Left colon (tissue), 2 donors: ENCODE data around the gene MARCHF10. TPM values are rescaled to one million over a fixed set of nuclear protein-coding genes. Genes with fewer than 3 reads are reported as not detected.
A peak's percentile ranks its signal among the peaks of the same experiment; 100 is the strongest.
"Not testable (repeated sequence)": the region's sequence is repeated elsewhere in the genome, so short reads cannot be mapped to it uniquely, and the experiment has no call there.

Experiments
- ATAC-seq: fragments of 200-7000 bp; cut with Tn5 transposase; one replicate; pipeline ENCODE4 v1.9.1; 2020; ENCODE audit warnings: mild to moderate bottlenecking, moderate library complexity
- DNase-seq, 2 donors: peaks; one replicate each; pipeline ENCODE4 v3.0.0-alpha.2; 2020
- intact Hi-C, 2 donors: fragments of 100-400 bp; cut with DNase I in 1 of 2; cut with micrococcal nuclease in 1 of 2; formaldehyde crosslinking; loops; one replicate each; pipeline versions ENCODE4 v1.11.2 to v1.14.0; 2022; cut with DNase I, micrococcal nuclease
- total RNA-seq, 2 donors: library from RNA; stranded (reverse); fragmentation: NEBNext Ultra II Directional; extraction: Animal tissue kit (Norgen Biotek cat#: 25700); gene quantifications; one replicate each; pipeline ENCODE4 v1.2.1, GENCODE V29; 2021
- donor health status: DM: no; HTN: no; CAD: no.
- donor health status: DM: yes; HTN: yes; CAD: no.

The MARCHF10 gene
- total RNA-seq, 2 donors from 2014 or later, result not detected

GRCh38 chr17:62794666-62794971, 13.5 kb downstream of the MARCHF10 start:
- DNase-seq, result no peak
- ATAC-seq, result no peak
- intact Hi-C loops, result no loop called here

- intact Hi-C loops, result no loop called here
- DNase-seq, result no peak
- ATAC-seq, result no peak
These were observed 14.0 kb downstream of the MARCHF10 start for GRCh38 chr17:62793919-62794665.

GRCh38 chr17:62792447-62792800, 15.7 kb downstream of the MARCHF10 start:
- intact Hi-C loops, result no loop called here
- no peak for ATAC-seq
- no peak for DNase-seq

- no peak for DNase-seq
- intact Hi-C loops, result no loop called here
- ATAC-seq, result no peak
These were observed 16.2 kb downstream of the MARCHF10 start for GRCh38 chr17:62791767-62792446.

- ATAC-seq (peak; percentile 37), DNase-seq (no peak)
- intact Hi-C loops, result no loop called here
These were observed 16.8 kb downstream of the MARCHF10 start for GRCh38 chr17:62791235-62791734.

GRCh38 chr17:62790564-62790986, 17.5 kb downstream of the MARCHF10 start:
- DNase-seq (no peak), ATAC-seq (no peak)
- intact Hi-C loops, result no loop called here

GRCh38 chr17:62787366-62787765, 20.7 kb downstream of the MARCHF10 start:
- DNase-seq (no peak), ATAC-seq (no peak)
- intact Hi-C loops, result no loop called here

- no peak for ATAC-seq
- no peak for DNase-seq
- intact Hi-C loops, result no loop called here
These were observed 21.5 kb downstream of the MARCHF10 start for GRCh38 chr17:62786646-62787045.

GRCh38 chr17:62785983-62786382, 22.1 kb downstream of the MARCHF10 start:
- ATAC-seq, DNase-seq, intact Hi-C loops: not testable (repeated sequence)

GRCh38 chr17:62782730-62783270, 25.3 kb downstream of the MARCHF10 start:
- no peak for ATAC-seq
- no peak for DNase-seq
- intact Hi-C loops, result no loop called here

GRCh38 chr17:62781831-62782251, 26.3 kb downstream of the MARCHF10 start:
- DNase-seq (no peak), ATAC-seq (no peak)
- intact Hi-C loops, result no loop called here

- DNase-seq, result no peak
- intact Hi-C loops, result no loop called here
- no peak for ATAC-seq
These were observed 26.8 kb downstream of the MARCHF10 start for GRCh38 chr17:62781356-62781755.

- DNase-seq (no peak), ATAC-seq (no peak)
These were observed 27.2 kb downstream of the MARCHF10 start for GRCh38 chr17:62780951-62781350.

GRCh38 chr17:62780269-62780668, 27.8 kb downstream of the MARCHF10 start:
- intact Hi-C loops, result no loop called here
- ATAC-seq (no peak), DNase-seq (no peak)

More at GRCh38 chr17:62780951-62781350, 27.2 kb downstream of the MARCHF10 start:
- intact Hi-C loops, result no loop called here

GRCh38 chr17:62778990-62779681, 29.0 kb downstream of the MARCHF10 start:
- ATAC-seq (peak; percentile 92), DNase-seq (peak; percentile 24 to 32)
- intact Hi-C loops, result no loop called here

- ATAC-seq, result no peak
- no peak for DNase-seq
- intact Hi-C loops, result no loop called here
These were observed 32.2 kb downstream of the MARCHF10 start for GRCh38 chr17:62775876-62776275.

GRCh38 chr17:62774338-62774737, 33.8 kb downstream of the MARCHF10 start:
- intact Hi-C loops, result no loop called here
- DNase-seq, result no peak
- no peak for ATAC-seq

- no peak for ATAC-seq
- DNase-seq, result peak in 1 of 2 donors; percentile 8
- intact Hi-C loops, result no loop called here
These were observed 40.1 kb downstream of the MARCHF10 start for GRCh38 chr17:62767997-62768396.

GRCh38 chr17:62765351-62765750, 42.8 kb downstream of the MARCHF10 start:
- intact Hi-C loops, result no loop called here
- DNase-seq (no peak), ATAC-seq (no peak)
